ENCODE measurements around the gene ZNF48. TPM values are rescaled to one million over a fixed set of nuclear protein-coding genes. Genes with fewer than 3 reads are reported as not detected.

The ZNF48 gene
- total RNA-seq, 2 donors from 2014 or later = 10.9 to 11.1 TPM

GRCh38 chr16:30445149-30445407 lies 49.9 kb downstream of the ZNF48 start:
- no peak for TF ChIP-seq CTCF (IDR thresholded peaks at IDR 0.05)
- Histone ChIP-seq H3K27me3 (replicated peaks; ENCODE audit: insufficient read depth) (no peaks in the 10 kb centered on the region), H3K36me3 (no peaks in the 10 kb centered on the region), H3K27ac (peak overlapping the region; percentile 85 to 88), H3K4me3 (peak overlapping the region; percentile 82), H3K4me1 (ENCODE audit: control insufficient read depth in 1 of 2, low read depth in 2 of 2) (peaks cover 9 to 20% of the 10 kb centered on the region in 2 donors), H3K9me3 (no peaks in the 10 kb centered on the region)
- DNase-seq (ENCODE audit: low spot score) = no peak
- ATAC-seq (ENCODE audit: insufficient number of reproducible peaks, low FRiP score, low read depth) = no peak

- DNase-seq (ENCODE audit: low spot score) = peak; percentile 98
- H3K9me3 ChIP-seq = no peaks in the 10 kb centered on the region
- peaks cover 9 to 20% of the 10 kb centered on the region in 2 donors for H3K4me1 ChIP-seq (ENCODE audit: control insufficient read depth in 1 of 2, low read depth in 2 of 2)
- H3K27me3 ChIP-seq (replicated peaks; ENCODE audit: insufficient read depth) = no peaks in the 10 kb centered on the region
- ATAC-seq (ENCODE audit: insufficient number of reproducible peaks, low FRiP score, low read depth) = peak; percentile 96
- no peaks in the 10 kb centered on the region for H3K36me3 ChIP-seq
- peak within 1 kb of the TSS; percentile 82 for H3K4me3 ChIP-seq
- peak; percentile 30 for TF ChIP-seq CTCF (IDR thresholded peaks at IDR 0.05)
- peak within 1 kb of the TSS; percentile 85 to 88 for H3K27ac ChIP-seq
These were observed 50.4 kb downstream of the ZNF48 start, which contains the start of gene SEPHS2 for GRCh38 chr16:30445408-30446202. TSS of gene SEPHS2 (minus strand) at chr16:30445874. CDS start at chr16:30445727, 147 bp downstream.

- Histone ChIP-seq H3K27ac (peak overlapping the region; percentile 85 to 88), H3K4me3 (peak overlapping the region; percentile 82), H3K4me1 (ENCODE audit: control insufficient read depth in 1 of 2, low read depth in 2 of 2) (peaks cover 9 to 20% of the 10 kb centered on the region in 2 donors), H3K27me3 (replicated peaks; ENCODE audit: insufficient read depth) (no peaks in the 10 kb centered on the region), H3K9me3 (no peaks in the 10 kb centered on the region), H3K36me3 (no peaks in the 10 kb centered on the region)
- DNase-seq (ENCODE audit: low spot score) (no peak), ATAC-seq (ENCODE audit: insufficient number of reproducible peaks, low FRiP score, low read depth) (no peak)
- TF ChIP-seq CTCF (IDR thresholded peaks at IDR 0.05) = no peak
These were observed 51.0 kb downstream of the ZNF48 start for GRCh38 chr16:30446203-30446595.

GRCh38 chr16:30447512-30448226 lies 52.4 kb downstream of the ZNF48 start:
- no peak for TF ChIP-seq CTCF (IDR thresholded peaks at IDR 0.05)
- ATAC-seq (ENCODE audit: insufficient number of reproducible peaks, low FRiP score, low read depth) = no peak
- Histone ChIP-seq H3K27ac (no peak overlapping the region), H3K27me3 (replicated peaks; ENCODE audit: insufficient read depth) (no peaks in the 10 kb centered on the region), H3K36me3 (no peaks in the 10 kb centered on the region), H3K4me3 (no peak overlapping the region), H3K9me3 (no peaks in the 10 kb centered on the region), H3K4me1 (ENCODE audit: control insufficient read depth in 1 of 2, low read depth in 2 of 2) (peaks cover 9 to 20% of the 10 kb centered on the region in 2 donors)
- no peak for DNase-seq (ENCODE audit: low spot score)

- Histone ChIP-seq H3K4me1 (ENCODE audit: control insufficient read depth in 1 of 2, low read depth in 2 of 2) (peaks cover 8 to 17% of the 10 kb centered on the region in 2 donors), H3K36me3 (no peaks in the 10 kb centered on the region), H3K27ac (no peak overlapping the region), H3K4me3 (no peak overlapping the region), H3K27me3 (replicated peaks; ENCODE audit: insufficient read depth) (no peaks in the 10 kb centered on the region), H3K9me3 (no peaks in the 10 kb centered on the region)
- no peak for DNase-seq (ENCODE audit: low spot score)
- no peak for ATAC-seq (ENCODE audit: insufficient number of reproducible peaks, low FRiP score, low read depth)
- no peak for TF ChIP-seq CTCF (IDR thresholded peaks at IDR 0.05)
These were observed 53.9 kb downstream of the ZNF48 start for GRCh38 chr16:30449116-30449435.

Other genes with a start within 250 kb of the ZNF48 start
- 10 to 100 TPM; 78.1 to 87.8 TPM for gene CORO1A, start 211.8 kb upstream of the ZNF48 start, total RNA-seq
- 100 to 1,000 TPM in 1 of 2 donors, 10 to 100 TPM in 1; 83.4 to 224 TPM for gene BOLA2B, start 201.8 kb upstream of the ZNF48 start, total RNA-seq
- 10 to 100 TPM; 20.1 to 43.6 TPM for gene SLX1A, start 201.5 kb upstream of the ZNF48 start, total RNA-seq
- gene SULT1A3, start 196.2 kb upstream of the ZNF48 start, total RNA-seq = 10 to 100 TPM; 11.1 to 15.6 TPM
- 10 to 100 TPM in 1 of 2 donors, 1 to 10 TPM in 1; 6.5 to 14.0 TPM for gene NPIPB13, start 146.9 kb upstream of the ZNF48 start, total RNA-seq
- 10 to 100 TPM; 31.4 to 52.0 TPM for gene CD2BP2, start 40.1 kb upstream of the ZNF48 start, total RNA-seq
- 10 to 100 TPM; 34.5 TPM for gene TBC1D10B, start 24.9 kb upstream of the ZNF48 start, total RNA-seq
- gene MYL11, start 20.6 kb upstream of the ZNF48 start, total RNA-seq = under 1 TPM in 1 of 2 donors, not detected in 1; 0.81 TPM
- gene SEPTIN1, start 12.9 kb upstream of the ZNF48 start, total RNA-seq = 1 to 10 TPM; 3.0 to 4.2 TPM
- 10 to 100 TPM; 21.8 to 25.7 TPM for gene ZNF771, start 12.2 kb downstream of the ZNF48 start, total RNA-seq
- gene DCTPP1, start 34.6 kb downstream of the ZNF48 start, total RNA-seq = 10 to 100 TPM; 16.7 to 24.0 TPM
- 10 to 100 TPM; 18.1 to 30.3 TPM for gene SEPHS2, start 50.5 kb downstream of the ZNF48 start, total RNA-seq
- gene ITGAL, start 77.3 kb downstream of the ZNF48 start, total RNA-seq = 1 to 10 TPM; 3.2 to 5.4 TPM
- gene ZNF768, start 131.1 kb downstream of the ZNF48 start, total RNA-seq = 10 to 100 TPM; 25.0 to 36.3 TPM
- gene ZNF747, start 139.4 kb downstream of the ZNF48 start, total RNA-seq = 10 to 100 TPM; 16.8 to 18.3 TPM
- gene ZNF764, start 163.0 kb downstream of the ZNF48 start, total RNA-seq = 1 to 10 TPM; 8.5 to 9.6 TPM
- 10 to 100 TPM in 1 of 2 donors, 1 to 10 TPM in 1; 9.2 to 24.2 TPM for gene ZNF688, start 176.3 kb downstream of the ZNF48 start, total RNA-seq
- gene ZNF785, start 190.3 kb downstream of the ZNF48 start, total RNA-seq = 10 to 100 TPM; 10.9 to 15.6 TPM
- 10 to 100 TPM in 1 of 2 donors, 1 to 10 TPM in 1; 7.4 to 17.0 TPM for gene ZNF689, start 215.0 kb downstream of the ZNF48 start, total RNA-seq